Colonic mucosa (tissue), 4 donors: ENCODE measurements around the gene MAN1A1. TPM values are rescaled to one million over a fixed set of nuclear protein-coding genes. Genes with fewer than 3 reads are reported as not detected.

Experiments
- DNase-seq: peaks from one replicate; pipeline ENCODE4 v3.0.0-alpha.2; 2020
- H3K27ac ChIP-seq: fragments of 200-600 bp; one replicate; pipeline ENCODE4 v1.8.0; 2021
- H3K27me3 ChIP-seq: fragments of 200-600 bp; one replicate; pipeline ENCODE4 v1.8.0; 2021
- H3K36me3 ChIP-seq: fragments of 200-600 bp; one replicate; pipeline ENCODE4 v1.8.0; 2021
- H3K4me1 ChIP-seq: fragments of 200-600 bp; one replicate; pipeline ENCODE4 v1.8.0; 2021; ENCODE audit warnings: mild to moderate bottlenecking
- H3K4me3 ChIP-seq: fragments of 200-600 bp; one replicate; pipeline ENCODE4 v1.8.0; 2021
- H3K9ac ChIP-seq, 2 donors: one replicate each; pipeline ENCODE4 v1.7.0; 2013; ENCODE audit warnings: control low read depth in 2 of 2, low read depth in 2 of 2, low read length in 2 of 2
- H3K9me3 ChIP-seq: fragments of 200-600 bp; one replicate; pipeline ENCODE4 v1.8.0; 2021
- CTCF ChIP-seq: fragments of 200-600 bp; IDR thresholded peaks from one replicate; pipeline ENCODE4 v1.8.0; 2022; ENCODE audit warnings: antibody characterized with exemption, mild to moderate bottlenecking
- intact Hi-C: fragments of 100-400 bp; cut with DNase I; formaldehyde crosslinking; loops from one replicate; pipeline ENCODE4 v1.14.1; 2022
- total RNA-seq, 2 donors: library from RNA; stranded (reverse); fragmentation: NEBNext Ultra II Directional in 1 of 2; extraction: Animal tissue kit (Norgen Biotek cat#: 25700) in 1 of 2; gene quantifications; one replicate each; pipeline ENCODE4 v1.2.1, GENCODE V29; 2021
- donor health status: healthy.
- donor health status: DM: no; HTN: no; CAD: no.
- donor health status: DM: no; HTN: no; CAD: no.

The MAN1A1 gene
- total RNA-seq, 2 donors from 2014 or later: 43.5 to 77.1 TPM

GRCh38 chr6:119184008-119184648 lies 165.4 kb downstream of the MAN1A1 start:
- Histone ChIP-seq H3K9me3 (no peaks in the 10 kb centered on the region), H3K9ac (no peak overlapping the region), H3K4me1 (no peaks in the 10 kb centered on the region), H3K27ac (no peak overlapping the region), H3K4me3 (no peak overlapping the region), H3K36me3 (no peaks in the 10 kb centered on the region), H3K27me3 (no peaks in the 10 kb centered on the region)
- TF ChIP-seq CTCF: no peak
- intact Hi-C loops: no loop called here
- DNase-seq: no peak

GRCh38 chr6:119183457-119183856 lies 166.1 kb downstream of the MAN1A1 start:
- Histone ChIP-seq H3K36me3 (no peaks in the 10 kb centered on the region), H3K4me1 (no peaks in the 10 kb centered on the region), H3K27ac (no peak overlapping the region), H3K27me3 (no peaks in the 10 kb centered on the region), H3K4me3 (no peak overlapping the region), H3K9ac (no peak overlapping the region), H3K9me3 (no peaks in the 10 kb centered on the region)
- intact Hi-C loops: no loop called here
- no peak for DNase-seq
- TF ChIP-seq CTCF: no peak

- no peak overlapping the region for H3K9ac ChIP-seq
- H3K36me3 ChIP-seq: no peaks in the 10 kb centered on the region
- intact Hi-C loops: no loop called here
- DNase-seq: no peak
- H3K27ac ChIP-seq: no peak overlapping the region
- no peaks in the 10 kb centered on the region for H3K27me3 ChIP-seq
- TF ChIP-seq CTCF: no peak
- no peak overlapping the region for H3K4me3 ChIP-seq
- H3K9me3 ChIP-seq: no peaks in the 10 kb centered on the region
- no peaks in the 10 kb centered on the region for H3K4me1 ChIP-seq
Observed at GRCh38 chr6:119182875-119183274, 166.7 kb downstream of the MAN1A1 start.

GRCh38 chr6:119182216-119182803 lies 167.3 kb downstream of the MAN1A1 start:
- no peak for TF ChIP-seq CTCF
- Histone ChIP-seq H3K9me3 (no peaks in the 10 kb centered on the region), H3K9ac (no peak overlapping the region), H3K4me1 (no peaks in the 10 kb centered on the region), H3K4me3 (no peak overlapping the region), H3K36me3 (no peaks in the 10 kb centered on the region), H3K27ac (no peak overlapping the region), H3K27me3 (no peaks in the 10 kb centered on the region)
- intact Hi-C loops: no loop called here
- DNase-seq: no peak

- H3K4me1 ChIP-seq: no peaks in the 10 kb centered on the region
- no peaks in the 10 kb centered on the region for H3K9me3 ChIP-seq
- intact Hi-C loops: no loop called here
- no peak for DNase-seq
- H3K36me3 ChIP-seq: no peaks in the 10 kb centered on the region
- no peaks in the 10 kb centered on the region for H3K27me3 ChIP-seq
- no peak for TF ChIP-seq CTCF
- no peak overlapping the region for H3K4me3 ChIP-seq
- H3K9ac ChIP-seq: no peak overlapping the region
- H3K27ac ChIP-seq: no peak overlapping the region
Observed at GRCh38 chr6:119181046-119181445, 168.5 kb downstream of the MAN1A1 start.
